Measurements from ENCODE around the gene TMEM256. TPM values are rescaled to one million over a fixed set of nuclear protein-coding genes. Genes with fewer than 3 reads are reported as not detected.

The TMEM256 gene
- total and polyA plus RNA-seq, 4 donors = 30.0 to 130 (median 97.7) TPM

DNA sequence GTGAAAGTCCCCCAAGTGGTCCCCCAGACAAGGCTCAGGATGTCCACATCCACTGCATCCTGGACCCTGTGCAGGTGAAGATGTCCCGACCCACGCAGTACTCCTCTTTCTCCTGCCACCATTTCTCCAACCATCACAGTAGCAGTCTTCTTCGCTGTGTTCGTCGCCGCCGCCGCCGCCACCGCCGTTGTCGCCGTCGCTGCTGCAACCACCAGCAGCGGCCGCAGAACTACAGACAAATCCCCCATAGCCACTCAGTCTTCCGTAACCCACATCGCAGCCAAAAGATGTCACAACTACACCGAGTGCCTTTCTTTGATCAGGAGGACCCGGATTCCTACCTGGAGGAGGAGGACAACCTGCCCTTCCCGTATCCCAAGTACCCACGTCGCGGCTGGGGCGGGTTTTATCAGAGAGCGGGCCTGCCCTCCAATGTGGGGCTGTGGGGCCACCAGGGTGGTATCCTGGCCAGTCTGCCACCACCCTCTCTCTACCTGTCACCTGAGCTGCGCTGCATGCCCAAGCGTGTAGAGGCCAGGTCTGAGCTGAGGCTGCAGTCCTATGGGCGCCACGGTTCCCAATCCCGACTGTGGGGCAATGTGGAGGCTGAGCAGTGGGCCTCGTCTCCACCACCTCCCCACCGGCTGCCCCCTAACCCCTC lies 22.4 kb upstream of the TMEM256 start:
- Histone ChIP-seq H3K4me3 (ENCODE audit: low read depth in 1 of 3, low read length in 3 of 3) (no peak overlapping the region), H3K4me1 (ENCODE audit: control insufficient read depth in 4 of 4, insufficient read depth in 4 of 4, low read length in 3 of 4) (no peaks in the 10 kb centered on the region), H3K9ac (ENCODE audit: low read depth in 1 of 2, low read length in 2 of 2) (no peak overlapping the region), H3K36me3 (ENCODE audit: control insufficient read depth in 4 of 4, insufficient read depth in 3 of 4, low read depth in 1 of 4, low read length in 3 of 4) (no peaks in the 10 kb centered on the region), H3K27me3 (ENCODE audit: control insufficient read depth in 4 of 4, insufficient read depth in 4 of 4, low read length in 3 of 4) (no peaks in the 10 kb centered on the region), H3K27ac (ENCODE audit: low read depth in 1 of 2, low read length in 2 of 2) (no peak overlapping the region), H3K9me3 (ENCODE audit: control insufficient read depth in 4 of 4, low read length in 3 of 4) (no peaks in the 10 kb centered on the region)
- TF ChIP-seq, protein P1, sequence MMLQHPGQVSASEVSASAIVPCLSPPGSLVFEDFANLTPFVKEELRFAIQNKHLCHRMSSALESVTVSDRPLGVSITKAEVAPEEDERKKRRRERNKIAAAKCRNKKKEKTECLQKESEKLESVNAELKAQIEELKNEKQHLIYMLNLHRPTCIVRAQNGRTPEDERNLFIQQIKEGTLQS (IDR thresholded peaks at IDR 0.05) = no peak
- TF ChIP-seq RXRA (IDR thresholded peaks at IDR 0.05) = no peak
- TF ChIP-seq NR2F2 (IDR thresholded peaks at IDR 0.05) = no peak
- TF ChIP-seq ZBTB33 (IDR thresholded peaks at IDR 0.05) = no peak
- TF ChIP-seq FOXA2 (IDR thresholded peaks at IDR 0.05) = no peak
- no peak for TF ChIP-seq HNF4A (conservative IDR thresholded peaks at IDR 0.05)
- TF ChIP-seq JUND (IDR thresholded peaks at IDR 0.05) = no peak
- TF ChIP-seq RAD21 (IDR thresholded peaks at IDR 0.05) = no peak
- no peak for TF ChIP-seq YY1 (IDR thresholded peaks at IDR 0.05)
- no peak for TF ChIP-seq FOXA1 (IDR thresholded peaks at IDR 0.05)
- TF ChIP-seq SP1 (IDR thresholded peaks at IDR 0.05) = no peak
- TF ChIP-seq HNF4G (IDR thresholded peaks at IDR 0.05) = no peak
- TF ChIP-seq, protein P2, sequence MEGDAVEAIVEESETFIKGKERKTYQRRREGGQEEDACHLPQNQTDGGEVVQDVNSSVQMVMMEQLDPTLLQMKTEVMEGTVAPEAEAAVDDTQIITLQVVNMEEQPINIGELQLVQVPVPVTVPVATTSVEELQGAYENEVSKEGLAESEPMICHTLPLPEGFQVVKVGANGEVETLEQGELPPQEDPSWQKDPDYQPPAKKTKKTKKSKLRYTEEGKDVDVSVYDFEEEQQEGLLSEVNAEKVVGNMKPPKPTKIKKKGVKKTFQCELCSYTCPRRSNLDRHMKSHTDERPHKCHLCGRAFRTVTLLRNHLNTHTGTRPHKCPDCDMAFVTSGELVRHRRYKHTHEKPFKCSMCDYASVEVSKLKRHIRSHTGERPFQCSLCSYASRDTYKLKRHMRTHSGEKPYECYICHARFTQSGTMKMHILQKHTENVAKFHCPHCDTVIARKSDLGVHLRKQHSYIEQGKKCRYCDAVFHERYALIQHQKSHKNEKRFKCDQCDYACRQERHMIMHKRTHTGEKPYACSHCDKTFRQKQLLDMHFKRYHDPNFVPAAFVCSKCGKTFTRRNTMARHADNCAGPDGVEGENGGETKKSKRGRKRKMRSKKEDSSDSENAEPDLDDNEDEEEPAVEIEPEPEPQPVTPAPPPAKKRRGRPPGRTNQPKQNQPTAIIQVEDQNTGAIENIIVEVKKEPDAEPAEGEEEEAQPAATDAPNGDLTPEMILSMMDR (IDR thresholded peaks at IDR 0.05; ENCODE audit: low read depth, low read length, missing input control) = no peak
- no peak for DNase-seq (ENCODE audit: low spot score)
- 96% methylated on average over 33 of the region's 33 CpGs for WGBS

- no peak for DNase-seq (ENCODE audit: low spot score)
- H3K9ac ChIP-seq (ENCODE audit: low read depth in 1 of 2, low read length in 2 of 2) = no peak overlapping the region
- 88% methylated on average over 8 of the region's 8 CpGs for WGBS
- H3K9me3 ChIP-seq (ENCODE audit: control insufficient read depth in 4 of 4, low read length in 3 of 4) = no peaks in the 10 kb centered on the region
- TF ChIP-seq HNF4G (IDR thresholded peaks at IDR 0.05) = no peak
- no peak for TF ChIP-seq GABPA (IDR thresholded peaks at IDR 0.05 in 1 of 2, conservative IDR thresholded peaks at IDR 0.05 in 1 of 2)
- no peak for TF ChIP-seq TAF1 (conservative IDR thresholded peaks at IDR 0.05)
- TF ChIP-seq YY1 (IDR thresholded peaks at IDR 0.05) = no peak
- no peak overlapping the region for H3K27ac ChIP-seq (ENCODE audit: low read depth in 1 of 2, low read length in 2 of 2)
- H3K27me3 ChIP-seq (ENCODE audit: control insufficient read depth in 4 of 4, insufficient read depth in 4 of 4, low read length in 3 of 4) = no peaks in the 10 kb centered on the region
- no peaks in the 10 kb centered on the region for H3K4me1 ChIP-seq (ENCODE audit: control insufficient read depth in 4 of 4, insufficient read depth in 4 of 4, low read length in 3 of 4)
- H3K36me3 ChIP-seq (ENCODE audit: control insufficient read depth in 4 of 4, insufficient read depth in 3 of 4, low read depth in 1 of 4, low read length in 3 of 4) = no peaks in the 10 kb centered on the region
- no peak overlapping the region for H3K4me3 ChIP-seq (ENCODE audit: low read depth in 1 of 3, low read length in 3 of 3)
These were observed 21.9 kb upstream of the TMEM256 start for GRCh38 chr17:7425756-7426155.

- H3K27ac ChIP-seq (ENCODE audit: low read depth in 1 of 2, low read length in 2 of 2) = no peak within 1 kb of the TSS
- WGBS = 85% methylated on average over 7 of the region's 7 CpGs
- H3K27me3 ChIP-seq (ENCODE audit: control insufficient read depth in 4 of 4, insufficient read depth in 4 of 4, low read length in 3 of 4) = no peaks in the 10 kb centered on the region
- no peaks in the 10 kb centered on the region for H3K4me1 ChIP-seq (ENCODE audit: control insufficient read depth in 4 of 4, insufficient read depth in 4 of 4, low read length in 3 of 4)
- H3K9me3 ChIP-seq (ENCODE audit: control insufficient read depth in 4 of 4, low read length in 3 of 4) = no peaks in the 10 kb centered on the region
- TF ChIP-seq HNF4A (conservative IDR thresholded peaks at IDR 0.05) = no peak
- no peak for TF ChIP-seq GABPA (IDR thresholded peaks at IDR 0.05 in 1 of 2, conservative IDR thresholded peaks at IDR 0.05 in 1 of 2)
- TF ChIP-seq, protein P3, sequence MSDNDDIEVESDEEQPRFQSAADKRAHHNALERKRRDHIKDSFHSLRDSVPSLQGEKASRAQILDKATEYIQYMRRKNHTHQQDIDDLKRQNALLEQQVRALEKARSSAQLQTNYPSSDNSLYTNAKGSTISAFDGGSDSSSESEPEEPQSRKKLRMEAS (IDR thresholded peaks at IDR 0.05) = no peak
- TF ChIP-seq YY1 (IDR thresholded peaks at IDR 0.05) = no peak
- no peak for TF ChIP-seq RAD21 (IDR thresholded peaks at IDR 0.05)
- H3K4me3 ChIP-seq (ENCODE audit: low read depth in 1 of 3, low read length in 3 of 3) = no peak within 1 kb of the TSS
- no peaks in the 10 kb centered on the region for H3K36me3 ChIP-seq (ENCODE audit: control insufficient read depth in 4 of 4, insufficient read depth in 3 of 4, low read depth in 1 of 4, low read length in 3 of 4)
- H3K9ac ChIP-seq (ENCODE audit: low read depth in 1 of 2, low read length in 2 of 2) = no peak within 1 kb of the TSS
- DNase-seq (ENCODE audit: low spot score) = no peak
These were observed 21.4 kb upstream of the TMEM256 start, which contains the start of gene SPEM2 for GRCh38 chr17:7425316-7425715. TSS of gene SPEM2 (plus strand) at chr17:7425616. CDS start at chr17:7425689, 73 bp downstream.
